GM21515 (cell line): Measurements from ENCODE around the gene ARHGAP44.
A peak's percentile ranks its signal among the peaks of the same experiment; 100 is the strongest.
"Not testable (repeated sequence)": the region's sequence is repeated elsewhere in the genome, so short reads cannot be mapped to it uniquely, and the experiment has no call there.

ENCODE experiments used
- ATAC-seq: cut with Tn5 transposase; IDR thresholded peaks from one replicate; pipeline ENCODE4 v1.9.1; 2021; ENCODE audit not compliant: unreplicated experiment

The ARHGAP44 gene

GRCh38 chr17:12815642-12816141 lies 26.4 kb downstream of the ARHGAP44 start:
- peak; percentile 100 for ATAC-seq

DNA sequence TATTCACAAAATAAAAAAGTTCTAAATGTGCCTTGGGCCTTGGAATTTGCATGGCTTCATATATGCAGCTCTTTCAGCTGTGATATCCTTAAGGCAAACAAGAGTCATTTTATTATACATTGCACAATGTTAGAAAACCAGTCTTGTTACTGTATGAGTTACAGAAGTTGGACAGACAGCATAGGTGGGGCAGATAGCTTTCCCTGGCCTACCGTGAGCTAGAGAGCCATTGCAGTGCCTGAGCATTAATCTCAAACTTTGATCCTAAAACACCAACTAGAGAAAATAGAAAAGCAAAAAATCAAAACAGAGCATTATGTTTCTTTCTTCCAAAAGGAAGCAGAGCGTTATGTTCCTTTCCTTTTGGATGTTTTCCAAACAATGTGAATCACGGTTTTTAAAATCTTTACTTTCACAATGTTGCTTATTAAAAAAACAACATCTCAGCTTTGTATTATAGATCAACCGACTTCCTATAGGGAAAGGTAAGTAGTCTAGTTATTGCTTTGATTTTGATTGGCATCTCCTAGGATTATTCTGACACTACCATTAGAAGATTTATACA lies 32.2 kb downstream of the ARHGAP44 start:
- no peak for ATAC-seq

GRCh38 chr17:12826431-12826830 lies 37.1 kb downstream of the ARHGAP44 start:
- no peak for ATAC-seq

GRCh38 chr17:12830777-12831247 lies 41.5 kb downstream of the ARHGAP44 start:
- no peak for ATAC-seq

DNA sequence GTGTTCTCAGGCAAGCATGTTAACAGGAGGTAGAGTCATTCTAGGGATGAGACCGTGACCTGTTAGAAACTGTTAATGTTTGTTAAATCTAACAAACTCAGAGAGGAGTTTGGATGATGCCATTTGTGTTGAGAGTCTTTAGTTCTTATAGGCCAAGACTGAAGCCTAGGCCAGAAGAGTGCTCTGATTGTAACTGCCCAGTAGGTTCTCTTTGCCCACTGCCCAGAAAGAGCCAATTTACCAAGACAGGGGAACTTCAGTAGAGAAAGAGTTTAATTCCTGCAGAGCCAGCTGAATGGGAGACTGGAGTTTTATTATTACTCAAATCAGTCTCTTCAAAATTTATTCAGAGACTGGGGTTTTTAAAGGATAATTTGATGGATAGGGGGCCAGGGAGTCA lies 42.5 kb downstream of the ARHGAP44 start:
- no peak for ATAC-seq

DNA sequence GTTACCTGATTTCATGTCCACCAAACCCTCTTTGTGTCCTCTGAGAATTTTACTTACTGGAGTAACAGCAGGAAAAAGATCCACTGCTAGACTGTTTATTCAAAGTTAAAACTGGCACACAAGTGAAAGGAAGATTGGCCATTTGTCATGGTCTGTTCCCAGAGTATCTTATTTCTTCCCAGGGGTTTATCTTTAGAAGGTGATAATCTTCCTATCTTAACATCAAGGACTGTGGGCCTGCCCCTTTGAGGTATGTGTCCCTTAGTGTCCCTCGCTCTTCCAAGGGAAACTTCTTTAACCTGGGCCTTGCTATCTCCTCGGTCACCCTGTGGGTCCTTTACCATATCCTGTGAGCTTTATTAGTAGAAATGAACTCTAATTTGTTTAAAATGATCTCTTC lies 49.7 kb downstream of the ARHGAP44 start:
- ATAC-seq, result no peak

DNA sequence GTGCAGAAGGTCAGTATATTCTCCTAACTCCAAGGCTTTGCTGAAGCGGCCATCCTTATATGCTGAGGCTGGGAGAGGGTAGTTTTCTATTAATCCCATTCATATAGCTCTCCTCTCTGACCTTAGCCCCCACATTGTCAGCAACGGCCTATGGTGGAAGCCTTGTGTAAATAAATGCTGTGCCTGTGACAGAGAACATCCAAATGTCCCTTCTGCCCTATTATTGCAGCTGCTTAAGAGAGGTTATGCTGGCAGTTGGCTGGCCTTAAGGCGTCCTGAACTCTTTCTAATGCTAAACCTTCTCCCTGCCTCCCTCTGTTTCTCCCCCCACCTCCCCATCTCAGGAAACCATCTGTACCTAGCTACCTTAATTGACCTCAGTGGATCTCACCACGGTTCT lies 53.6 kb downstream of the ARHGAP44 start:
- ATAC-seq, result no peak

DNA sequence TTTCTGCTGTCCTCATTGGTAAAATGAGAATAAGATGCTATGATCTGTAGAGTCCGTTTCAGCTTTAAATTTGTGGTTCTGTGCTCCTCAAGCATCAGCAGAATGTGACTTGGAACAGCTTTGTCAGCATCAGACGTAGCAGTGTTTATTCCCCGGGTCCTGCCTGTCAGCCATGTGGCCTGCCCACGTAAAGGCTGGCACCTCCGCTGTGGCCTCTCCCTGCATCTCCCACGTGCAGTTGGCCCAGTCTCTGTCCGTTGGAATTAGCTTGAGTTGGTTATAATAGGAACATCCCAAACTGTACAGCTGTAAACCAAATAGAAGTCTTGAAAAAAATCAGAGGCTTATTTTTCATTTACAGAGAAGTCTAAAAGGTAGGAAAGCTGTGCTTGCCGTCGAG lies 61.7 kb downstream of the ARHGAP44 start:
- no peak for ATAC-seq

DNA sequence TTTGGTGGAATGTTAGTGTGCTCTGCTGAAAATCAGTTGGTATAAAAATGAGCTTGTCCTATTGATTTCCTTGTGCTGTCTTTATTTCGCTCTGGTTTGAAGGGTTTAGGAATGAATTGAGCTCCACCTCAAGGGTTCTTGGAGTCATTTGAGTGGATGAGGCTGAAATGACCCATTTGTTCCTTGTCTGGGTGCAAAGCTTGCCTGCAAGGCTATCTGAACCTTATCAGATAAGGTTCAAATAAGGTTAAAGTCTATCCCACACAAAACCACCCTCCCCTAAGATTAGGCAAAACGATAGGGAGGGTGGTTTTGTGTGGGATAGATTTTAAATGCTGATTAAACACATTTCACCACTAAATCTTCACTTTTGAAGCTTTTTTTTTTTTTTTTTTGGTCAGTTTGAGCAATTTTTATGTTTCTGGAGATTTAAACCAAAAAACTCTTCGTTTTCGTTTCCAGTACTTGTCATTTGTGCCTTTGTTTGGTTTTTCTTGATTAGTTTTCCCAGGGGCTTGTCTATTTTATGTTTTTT lies 62.7 kb downstream of the ARHGAP44 start:
- ATAC-seq, result no peak

GRCh38 chr17:12853921-12854320 lies 64.6 kb downstream of the ARHGAP44 start:
- ATAC-seq, result no peak

GRCh38 chr17:12856416-12856815 lies 67.1 kb downstream of the ARHGAP44 start:
- ATAC-seq, result no peak

- ATAC-seq, result no peak
These were observed 68.3 kb downstream of the ARHGAP44 start for GRCh38 chr17:12857592-12857991.

GRCh38 chr17:12859520-12859919 lies 70.2 kb downstream of the ARHGAP44 start:
- ATAC-seq, result no peak

DNA sequence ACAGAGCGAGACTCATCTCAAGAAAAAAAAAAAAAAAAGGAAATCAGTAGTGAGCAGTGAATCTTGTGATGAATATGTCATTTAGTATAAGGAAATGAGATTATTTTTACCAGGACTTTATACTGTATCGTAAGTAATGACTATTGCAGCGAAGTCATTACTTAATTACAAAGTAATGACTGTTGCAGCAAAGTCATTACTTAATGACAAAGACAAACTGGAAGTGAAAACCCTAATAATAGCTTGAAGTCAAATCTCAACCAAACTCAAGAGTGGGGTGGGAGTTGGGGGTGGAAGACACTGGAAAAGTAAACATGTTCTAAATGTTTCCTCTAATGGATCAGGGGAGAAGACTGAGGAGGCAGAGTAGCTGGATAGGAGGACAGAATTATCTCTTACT lies 76.5 kb downstream of the ARHGAP44 start:
- ATAC-seq, result no peak

DNA sequence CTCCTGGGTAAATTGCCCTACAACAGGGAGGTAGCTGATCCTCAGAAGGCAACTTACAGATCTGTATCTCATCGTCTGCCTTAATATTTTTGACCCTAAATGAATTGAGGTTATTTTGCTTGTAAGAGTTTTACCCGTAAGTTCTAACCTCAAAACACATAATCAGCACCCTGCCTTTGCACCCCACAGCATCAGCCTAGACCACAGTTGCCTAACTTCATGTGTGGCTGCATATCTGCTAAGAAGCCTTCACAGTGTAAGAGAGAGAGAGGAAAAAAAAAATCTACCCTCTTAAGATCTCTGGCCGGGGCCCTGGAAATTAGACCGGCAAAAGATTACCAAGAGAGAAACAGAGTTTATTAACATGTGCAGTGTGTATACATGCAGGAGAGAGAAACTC lies 76.9 kb downstream of the ARHGAP44 start:
- ATAC-seq, result no peak

DNA sequence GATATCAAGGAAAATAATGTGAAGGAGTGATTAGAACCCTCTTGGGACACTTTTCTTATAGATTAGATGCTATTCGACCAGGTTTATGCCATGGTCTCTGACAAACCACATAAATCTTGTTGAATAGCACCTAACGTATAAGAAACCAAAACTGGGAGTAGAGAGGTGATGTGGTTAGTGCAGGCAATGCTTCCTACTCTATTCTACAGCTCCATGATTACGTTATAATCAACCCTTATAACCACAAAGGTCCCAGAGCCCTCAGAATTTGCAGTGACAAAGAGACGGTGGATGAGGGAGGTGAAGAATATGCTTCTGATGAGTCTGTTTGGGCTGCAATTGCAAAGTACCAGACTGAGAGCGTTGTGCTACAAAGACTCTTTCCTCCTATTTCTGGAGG lies 78.4 kb downstream of the ARHGAP44 start:
- no peak for ATAC-seq

- ATAC-seq, result not testable (repeated sequence)
These were observed 84.3 kb downstream of the ARHGAP44 start for GRCh38 chr17:12873415-12874125.

- ATAC-seq, result no peak
These were observed 88.8 kb downstream of the ARHGAP44 start for GRCh38 chr17:12877953-12878669.

GRCh38 chr17:12879096-12879495 lies 89.8 kb downstream of the ARHGAP44 start:
- not testable (repeated sequence) for ATAC-seq

DNA sequence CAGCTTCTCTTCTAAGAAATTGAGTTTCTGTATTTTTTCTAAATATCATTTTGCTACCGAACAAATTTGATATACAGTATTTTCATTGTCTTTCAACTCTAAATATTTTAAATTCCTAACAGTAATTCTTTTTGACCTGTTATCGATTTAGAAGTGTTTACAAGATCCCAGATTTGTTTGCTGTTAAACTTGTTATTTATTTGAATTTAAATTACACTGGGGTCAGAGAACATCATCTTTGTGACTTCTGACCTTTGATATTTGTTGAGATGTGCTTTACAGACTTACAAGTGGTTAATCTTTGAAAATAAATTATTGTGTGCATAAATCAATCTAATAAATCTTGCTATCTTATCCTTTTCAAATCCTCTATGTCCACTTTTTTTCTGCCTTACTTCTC lies 94.2 kb downstream of the ARHGAP44 start:
- no peak for ATAC-seq

DNA sequence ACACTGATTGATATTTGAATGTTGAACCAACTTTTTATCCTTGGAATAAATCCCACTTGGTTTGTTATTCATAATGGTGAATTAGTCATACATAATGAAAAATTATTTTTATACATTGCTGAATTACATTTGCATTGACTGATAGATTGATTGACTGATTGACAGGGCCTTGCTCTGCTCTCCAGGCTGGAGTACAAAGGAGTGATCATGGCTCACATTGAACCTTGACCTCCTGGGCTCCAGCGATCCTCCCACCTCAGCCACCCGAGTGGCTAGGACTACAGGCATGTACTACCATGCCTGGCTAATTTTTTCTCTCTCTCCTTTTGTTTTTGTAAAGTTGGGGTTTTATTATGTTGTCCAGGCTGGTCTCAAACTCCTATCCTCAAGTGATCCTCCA lies 97.8 kb downstream of the ARHGAP44 start:
- ATAC-seq, result no peak
